Measurements from ENCODE around the gene FPR3.
"Not testable (repeated sequence)": the region's sequence is repeated elsewhere in the genome, so short reads cannot be mapped to it uniquely, and the experiment has no call there.

FPR3 gene, protein sequence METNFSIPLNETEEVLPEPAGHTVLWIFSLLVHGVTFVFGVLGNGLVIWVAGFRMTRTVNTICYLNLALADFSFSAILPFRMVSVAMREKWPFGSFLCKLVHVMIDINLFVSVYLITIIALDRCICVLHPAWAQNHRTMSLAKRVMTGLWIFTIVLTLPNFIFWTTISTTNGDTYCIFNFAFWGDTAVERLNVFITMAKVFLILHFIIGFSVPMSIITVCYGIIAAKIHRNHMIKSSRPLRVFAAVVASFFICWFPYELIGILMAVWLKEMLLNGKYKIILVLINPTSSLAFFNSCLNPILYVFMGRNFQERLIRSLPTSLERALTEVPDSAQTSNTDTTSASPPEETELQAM

DNA sequence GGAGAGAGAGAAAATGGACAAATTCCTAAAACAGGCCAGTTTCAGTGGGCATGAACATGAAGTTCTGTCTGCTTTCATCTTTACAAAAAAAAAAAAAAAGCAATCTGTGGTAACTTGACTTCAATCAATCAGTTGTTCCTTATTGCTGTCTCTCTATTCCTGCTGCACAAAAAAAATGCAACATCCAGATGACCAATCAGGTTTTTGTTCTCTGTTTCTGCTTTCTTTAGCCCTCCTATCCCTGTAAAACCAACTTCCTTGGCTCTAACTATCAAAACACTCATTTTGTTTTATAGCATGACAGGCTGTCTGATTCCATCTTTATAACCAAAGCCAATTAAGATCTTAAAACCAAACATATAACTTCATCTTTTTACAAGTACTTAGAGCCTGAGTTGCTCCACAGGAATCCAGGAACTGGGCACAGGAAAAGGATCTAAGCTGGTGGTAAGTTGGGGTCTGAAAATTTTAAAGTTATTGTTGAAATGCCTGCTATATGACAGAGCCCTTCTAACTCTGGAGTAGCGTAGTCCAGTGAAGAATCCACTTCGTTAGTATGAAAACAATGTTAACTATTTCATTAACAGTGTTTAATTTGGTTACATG lies at the start of gene FPR3:
TSS of gene FPR3 (plus strand) at position 273 of the 606 bp plus-strand sequence. CDS start 28,592 bp downstream, outside the sequence.
- no peak for DNase-seq

- DNase-seq = no peak
Observed at GRCh38 chr19:51746731-51747130, 48.2 kb upstream of the FPR3 start.

- no peak for DNase-seq
Observed at GRCh38 chr19:51749979-51750378, 45.0 kb upstream of the FPR3 start.

GRCh38 chr19:51750400-51751094 lies 44.4 kb upstream of the FPR3 start:
- no peak for DNase-seq

DNA sequence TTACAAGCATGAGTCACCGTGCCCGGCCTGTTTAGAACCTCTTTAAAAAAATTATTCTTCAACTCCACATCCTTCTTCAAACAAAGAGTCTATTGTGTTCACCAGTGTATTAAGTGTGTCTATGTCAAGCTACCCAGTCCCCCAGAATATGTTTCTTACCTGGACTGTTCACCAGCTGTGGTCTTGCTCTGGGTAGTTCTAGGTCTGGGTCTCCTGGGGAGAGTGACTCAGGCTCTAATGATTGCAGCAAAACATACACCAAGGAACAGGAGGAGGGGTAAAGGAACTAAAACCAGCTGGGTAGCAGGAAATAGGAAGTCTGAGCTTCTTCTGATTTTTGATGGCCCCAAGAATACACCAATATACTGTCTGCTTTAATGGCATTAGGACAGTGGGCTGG lies 43.3 kb upstream of the FPR3 start, which contains the start of gene FPR1:
TSS of gene FPR1 (minus strand) at position 224 of the 400 bp plus-strand sequence. CDS start 4,884 bp downstream, outside the sequence.
- no peak for DNase-seq

- DNase-seq = no peak
Observed at GRCh38 chr19:51754109-51754508, 40.8 kb upstream of the FPR3 start.

DNA sequence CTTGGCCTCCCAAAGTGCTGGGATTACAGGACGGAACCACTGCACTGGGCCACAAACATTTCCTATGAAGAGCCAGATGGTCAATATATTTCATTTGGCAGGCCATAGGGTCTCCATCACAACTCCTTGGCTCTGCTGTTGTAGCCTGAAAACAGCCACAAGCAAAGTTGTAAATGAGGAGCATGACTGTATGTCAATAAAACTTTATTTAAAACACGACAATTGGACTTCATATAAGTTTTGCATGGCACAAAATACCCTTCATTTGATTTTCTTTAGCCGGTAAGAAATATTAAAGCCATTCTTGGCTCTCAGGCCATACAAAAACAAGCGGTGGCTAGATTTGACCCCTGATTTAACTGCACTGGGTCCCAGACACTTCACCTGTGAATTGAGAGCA lies 40.2 kb upstream of the FPR3 start:
- DNase-seq = no peak

- DNase-seq = no peak
Observed at GRCh38 chr19:51755571-51755970, 39.4 kb upstream of the FPR3 start.

GRCh38 chr19:51760697-51761356 lies 34.1 kb upstream of the FPR3 start, which contains the start of gene FPR2:
TSS of gene FPR2 (plus strand) at chr19:51761180. CDS start at chr19:51768659, 7,479 bp downstream.
- no peak for DNase-seq

GRCh38 chr19:51761696-51762095 lies 33.3 kb upstream of the FPR3 start:
- DNase-seq = no peak

GRCh38 chr19:51765086-51765485 lies 29.9 kb upstream of the FPR3 start:
- no peak for DNase-seq

DNA sequence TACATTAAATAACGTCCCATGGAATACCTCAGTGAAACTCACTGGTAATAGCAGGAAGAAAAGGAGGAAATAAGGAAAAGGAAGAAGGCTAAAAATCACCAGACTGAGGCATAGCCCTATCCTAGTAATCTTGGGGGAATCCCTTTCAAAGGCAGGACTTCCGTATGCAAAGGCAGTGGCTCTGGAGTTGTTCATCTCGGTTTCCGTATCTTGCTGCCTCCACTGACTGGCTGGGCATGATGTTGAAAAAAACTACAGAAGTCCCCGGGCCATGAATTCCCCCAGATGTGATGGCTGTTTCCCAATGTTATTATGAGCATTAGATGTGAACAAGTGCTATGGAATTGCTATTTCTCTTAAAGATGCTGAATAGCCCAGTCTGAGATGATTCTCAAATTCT lies 28.5 kb upstream of the FPR3 start:
- DNase-seq = no peak

- DNase-seq = no peak
Observed at GRCh38 chr19:51771376-51772130, 23.4 kb upstream of the FPR3 start.

- DNase-seq = no peak
Observed at GRCh38 chr19:51772977-51773376, 22.0 kb upstream of the FPR3 start.

DNA sequence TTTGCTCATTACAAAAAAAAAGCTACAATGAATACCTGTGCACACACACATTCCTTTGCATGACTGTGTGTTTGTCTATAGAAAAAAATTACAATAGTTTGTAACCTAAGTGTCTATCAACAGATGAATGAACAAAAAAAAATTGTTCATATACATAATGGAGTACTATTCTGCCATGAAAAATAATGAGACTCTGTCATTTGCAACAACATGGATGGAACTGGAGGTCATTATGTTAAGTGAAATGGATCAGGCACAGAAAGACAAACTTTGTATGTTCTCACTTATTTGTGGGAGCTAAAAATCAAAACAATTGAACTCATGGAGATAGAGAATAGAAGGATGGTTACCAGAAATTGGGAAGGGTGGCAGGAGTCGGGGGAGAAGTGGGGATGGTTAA lies 18.4 kb upstream of the FPR3 start:
- not testable (repeated sequence) for DNase-seq

DNA sequence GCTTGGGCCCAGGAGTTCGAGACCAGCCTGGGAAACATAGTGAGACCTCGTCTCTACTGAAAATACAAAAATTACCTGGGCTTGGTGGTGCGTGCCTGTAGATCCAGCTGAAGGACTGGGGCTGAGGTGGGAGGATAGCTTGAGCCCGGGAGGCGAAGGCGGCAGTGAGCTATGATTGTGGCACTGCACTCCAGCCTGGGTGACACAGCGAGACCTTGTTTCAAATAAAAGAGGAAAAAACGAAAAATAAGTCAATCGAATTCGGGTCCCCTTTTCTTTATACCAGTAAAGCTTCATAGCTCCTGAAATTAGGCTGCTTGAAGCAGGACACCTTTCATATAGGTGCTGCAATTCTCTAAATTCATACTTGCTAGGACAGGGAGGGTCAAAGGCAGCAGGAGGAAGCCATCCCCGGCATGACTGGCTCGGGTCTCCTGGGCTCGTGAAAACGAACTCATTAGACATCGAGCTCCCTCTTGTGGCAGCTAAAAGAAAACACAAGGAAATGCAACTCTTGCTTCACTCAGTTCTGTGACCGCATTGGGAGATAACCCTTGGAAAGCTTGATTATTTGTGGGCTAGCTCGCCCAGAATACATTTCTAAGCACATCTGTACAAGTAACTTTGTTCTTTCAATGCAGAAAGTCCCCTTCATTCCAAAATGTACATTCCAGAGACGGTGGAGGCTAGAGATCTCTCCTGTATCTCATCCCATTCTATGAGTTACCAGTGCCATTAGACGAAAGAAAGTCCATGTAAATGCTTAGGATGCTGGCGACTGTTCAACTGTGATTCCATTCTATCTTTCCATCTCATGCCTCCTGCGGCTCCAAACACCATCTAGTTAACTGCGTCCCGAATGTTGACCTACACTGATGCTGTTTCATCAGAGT lies 17.1 kb upstream of the FPR3 start:
- peak; percentile 62 for DNase-seq

DNA sequence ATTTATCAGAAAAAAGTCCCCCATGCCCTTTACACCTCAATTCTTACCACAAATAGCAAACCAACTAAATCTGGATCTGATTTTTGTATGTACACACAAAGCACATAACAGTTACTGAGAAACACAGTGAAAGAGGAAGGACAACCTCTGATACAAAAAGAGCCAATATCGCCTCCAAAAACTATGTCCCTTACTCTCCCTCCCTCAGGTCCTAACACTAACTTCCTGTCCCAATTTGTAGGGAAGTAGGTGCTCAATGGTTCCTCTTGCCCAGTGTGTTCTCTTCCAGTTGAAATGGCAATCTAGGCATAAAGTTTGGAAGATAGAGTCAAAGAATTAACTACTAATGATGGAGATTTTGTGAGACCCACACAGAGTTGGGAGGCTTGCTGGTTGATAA lies 15.8 kb upstream of the FPR3 start:
- no peak for DNase-seq

- no peak for DNase-seq
Observed at GRCh38 chr19:51779703-51780102, 15.3 kb upstream of the FPR3 start.

GRCh38 chr19:51780270-51780669 lies 14.7 kb upstream of the FPR3 start:
- DNase-seq = no peak

- no peak for DNase-seq
Observed at GRCh38 chr19:51781999-51782398, 13.0 kb upstream of the FPR3 start.

- DNase-seq = no peak
Observed at GRCh38 chr19:51783372-51783771, 11.6 kb upstream of the FPR3 start.
